ENCODE results near the gene ACVR1B.

- TF ChIP-seq POLR2A (IDR thresholded peaks at IDR 0.05) (no peak), CTCF (IDR thresholded peaks at IDR 0.05) (no peak)
These were observed 58.7 kb downstream of the ACVR1B start for GRCh38 chr12:52010152-52010622.
